HepG2 (cell line): ENCODE results near the gene ADAMTS13. TPM values are rescaled to one million over a fixed set of nuclear protein-coding genes. Genes with fewer than 3 reads are reported as not detected.

Source experiments
- ATF1 ChIP-seq: IDR thresholded peaks from 2 replicates; pipeline ENCODE4 v1.6.1; 2016; ENCODE audit warnings: mild to moderate bottlenecking, control low read depth
- BRCA1 ChIP-seq: sonication (generic); formaldehyde crosslinking; IDR thresholded peaks from 2 replicates; pipeline ENCODE4 v1.4.0; 2020; ENCODE audit warnings: missing genetic modification reagents
- EEA1 ChIP-seq: sonication (generic); formaldehyde crosslinking; IDR thresholded peaks from 2 replicates; pipeline ENCODE4 v1.5.1; 2020; ENCODE audit warnings: mild to moderate bottlenecking, missing genetic modification reagents, borderline replicate concordance
- GABPA ChIP-seq, 2 experiments: IDR thresholded peaks; 2 replicates each; pipeline ENCODE4 v1.6.1; 2011 to 2016; ENCODE audit warnings: low read depth in 2 of 2, low read length in 1 of 2, missing biosample characterization in 1 of 2, missing genetic modification characterization in 1 of 2
- GABPB1 ChIP-seq: IDR thresholded peaks from 2 replicates; pipeline ENCODE4 v1.6.1; 2016; ENCODE audit warnings: mild to moderate bottlenecking, missing genetic modification reagents, moderate library complexity, missing compliant biosample characterization
- GTF3A ChIP-seq: sonication (generic); formaldehyde crosslinking; conservative IDR thresholded peaks from 2 replicates; pipeline ENCODE4 v1.4.0; 2020; ENCODE audit warnings: mild to moderate bottlenecking, missing genetic modification reagents
- IKZF4 ChIP-seq: sonication (generic); formaldehyde crosslinking; IDR thresholded peaks from 2 replicates; pipeline ENCODE4 v1.5.1; 2020; ENCODE audit warnings: borderline replicate concordance, mild to moderate bottlenecking, low read depth, missing genetic modification reagents; ENCODE audit errors: not compliant biosample characterization
- NFKB2 ChIP-seq: sonication (generic); formaldehyde crosslinking; IDR thresholded peaks from 2 replicates; pipeline ENCODE4 v1.4.0; 2020; ENCODE audit warnings: missing genetic modification reagents, borderline replicate concordance
- PRPF4 ChIP-seq: fragments of 200-400 bp; formaldehyde crosslinking; IDR thresholded peaks from 2 replicates; pipeline ENCODE4 v1.6.1; 2016; ENCODE audit warnings: low read length, low read depth; ENCODE audit not compliant: poor library complexity, severe bottlenecking
- TAF1 ChIP-seq: sonication (generic); formaldehyde crosslinking; IDR thresholded peaks from 2 replicates; pipeline ENCODE4 v1.4.0; 2020; ENCODE audit warnings: missing genetic modification reagents
- THAP11 ChIP-seq: IDR thresholded peaks from 2 replicates; pipeline ENCODE4 v1.6.1; 2016; ENCODE audit warnings: missing biosample characterization, missing genetic modification reagents
- TOPORS ChIP-seq: sonication (generic); formaldehyde crosslinking; IDR thresholded peaks from 2 replicates; pipeline ENCODE4 v1.8.0; 2023; ENCODE audit warnings: mild to moderate bottlenecking, missing genetic modification reagents
- XRCC5 ChIP-seq: fragments of 200-400 bp; formaldehyde crosslinking; optimal IDR thresholded peaks from 2 replicates; pipeline ENCODE3; 2017; ENCODE audit warnings: mild to moderate bottlenecking, low read length
- YEATS2 ChIP-seq: sonication (generic); formaldehyde crosslinking; IDR thresholded peaks from 2 replicates; pipeline ENCODE4 v1.4.0; 2020; ENCODE audit warnings: missing genetic modification reagents, borderline replicate concordance
- ZFP36L1 ChIP-seq: sonication (generic); formaldehyde crosslinking; IDR thresholded peaks from 2 replicates; pipeline ENCODE4 v1.8.0; 2022; ENCODE audit warnings: mild to moderate bottlenecking, missing genetic modification reagents, moderate library complexity
- ZNF605 ChIP-seq: sonication (generic); formaldehyde crosslinking; IDR thresholded peaks from 2 replicates; pipeline ENCODE4 v1.8.0; 2022; ENCODE audit warnings: mild to moderate bottlenecking, missing genetic modification reagents
- ZNF615 ChIP-seq: sonication (generic); formaldehyde crosslinking; IDR thresholded peaks from 2 replicates; pipeline ENCODE4 v1.5.0; 2020; ENCODE audit warnings: mild to moderate bottlenecking, missing genetic modification reagents, borderline replicate concordance
- ZNF7 ChIP-seq: IDR thresholded peaks from 2 replicates; pipeline ENCODE4 v1.6.1; 2016; ENCODE audit warnings: missing biosample characterization, missing genetic modification reagents
- ZNF720 ChIP-seq: sonication (generic); formaldehyde crosslinking; IDR thresholded peaks from 2 replicates; pipeline ENCODE4 v1.4.0; 2020; ENCODE audit warnings: missing genetic modification reagents
- polyA plus RNA-seq, 8 experiments: library from polyadenylated mRNA; depleted of rRNA in 3 of 8; stranded (reverse) in 7 of 8; unstranded in 1 of 8; fragments of >200 nt; fragmentation: Illumina TruSeq in 4 of 8; extraction: Trizol in 4 of 8; gene quantifications; 2 replicates each; pipeline versions ENCODE4 v1.2.1 to v1.2.3, GENCODE V29; 2011 to 2016; ENCODE audit warnings: low read depth in 4 of 8, missing spikeins in 1 of 8, mixed read lengths in 1 of 8; ENCODE audit not compliant: insufficient read depth in 1 of 8
- total RNA-seq, 5 experiments: library from RNA; depleted of rRNA; stranded (reverse); fragments of >200 nt; fragmentation: Illumina TruSeq; extraction: Trizol; gene quantifications; 2 replicates each; pipeline ENCODE4 v1.2.3, GENCODE V29; 2016; ENCODE audit warnings: low read depth in 1 of 5
- TF ChIP-seq, protein P1 (sequence below): IDR thresholded peaks from 2 replicates; pipeline ENCODE4 v1.6.1; 2012; ENCODE audit warnings: inconsistent platforms
- TF ChIP-seq, protein P2 (sequence below): sonication (generic); formaldehyde crosslinking; IDR thresholded peaks from 2 replicates; pipeline ENCODE4 v1.5.0; 2020; ENCODE audit warnings: missing genetic modification reagents
- TF ChIP-seq, protein P3 (sequence below): sonication (generic); formaldehyde crosslinking; IDR thresholded peaks from 2 replicates; pipeline ENCODE4 v1.5.0; 2020; ENCODE audit warnings: mild to moderate bottlenecking, missing genetic modification reagents, borderline replicate concordance
- TF ChIP-seq, protein P4 (sequence below): sonication (generic); formaldehyde crosslinking; IDR thresholded peaks from 2 replicates; pipeline ENCODE4 v1.4.0; 2020; ENCODE audit warnings: missing genetic modification reagents

ADAMTS13 gene
- total and polyA plus RNA-seq, 2 of the 13 experiments (the other 11 are each of a cell fraction or from before 2014, with no cell fraction given): 0.91 to 4.5 TPM

DNA sequence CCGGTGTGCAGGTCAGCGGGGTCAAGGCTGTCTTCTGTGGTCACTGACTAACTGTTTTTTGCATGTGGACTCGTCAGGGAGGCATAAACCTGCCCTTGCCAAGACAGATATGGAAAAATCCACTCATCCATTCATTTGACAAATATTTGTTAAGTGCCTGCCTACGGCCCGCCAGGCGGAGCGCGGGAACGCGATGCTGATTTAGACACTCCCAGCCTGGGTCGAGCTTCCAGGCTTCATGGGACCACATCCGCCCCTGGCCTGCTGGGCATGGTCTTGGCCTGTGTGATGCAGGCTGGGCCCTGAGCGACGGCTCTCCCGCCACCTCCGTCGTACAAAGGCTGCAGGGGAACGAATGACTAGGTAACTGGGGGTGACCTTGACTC lies 84.5 kb downstream of the ADAMTS13 start (continued):
- TF ChIP-seq IKZF4: peak; percentile 32
- no peak for TF ChIP-seq ZFP36L1 (CRISPR knock-in tag)
- no peak for TF ChIP-seq ZNF720 (CRISPR knock-in tag)
- TF ChIP-seq YEATS2 (CRISPR knock-in tag): peak; percentile 66; the same call in 1 of the 2 replicates
- peak; percentile 18; the same call in 1 of the 2 replicates for TF ChIP-seq TAF1 (CRISPR knock-in tag)
- TF ChIP-seq, protein P1, sequence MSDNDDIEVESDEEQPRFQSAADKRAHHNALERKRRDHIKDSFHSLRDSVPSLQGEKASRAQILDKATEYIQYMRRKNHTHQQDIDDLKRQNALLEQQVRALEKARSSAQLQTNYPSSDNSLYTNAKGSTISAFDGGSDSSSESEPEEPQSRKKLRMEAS: peak; percentile 87
- TF ChIP-seq, protein P2, sequence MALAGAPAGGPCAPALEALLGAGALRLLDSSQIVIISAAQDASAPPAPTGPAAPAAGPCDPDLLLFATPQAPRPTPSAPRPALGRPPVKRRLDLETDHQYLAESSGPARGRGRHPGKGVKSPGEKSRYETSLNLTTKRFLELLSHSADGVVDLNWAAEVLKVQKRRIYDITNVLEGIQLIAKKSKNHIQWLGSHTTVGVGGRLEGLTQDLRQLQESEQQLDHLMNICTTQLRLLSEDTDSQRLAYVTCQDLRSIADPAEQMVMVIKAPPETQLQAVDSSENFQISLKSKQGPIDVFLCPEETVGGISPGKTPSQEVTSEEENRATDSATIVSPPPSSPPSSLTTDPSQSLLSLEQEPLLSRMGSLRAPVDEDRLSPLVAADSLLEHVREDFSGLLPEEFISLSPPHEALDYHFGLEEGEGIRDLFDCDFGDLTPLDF (CRISPR knock-in tag): peak; percentile 97
- no peak for TF ChIP-seq ATF1 (CRISPR knock-in tag)
- TF ChIP-seq NFKB2 (CRISPR knock-in tag): peak; percentile 91
- TF ChIP-seq EEA1 (CRISPR knock-in tag): peak; percentile 87; the same call in 1 of the 2 replicates
- TF ChIP-seq ZNF615 (CRISPR knock-in tag): no peak
- no peak for TF ChIP-seq GTF3A (CRISPR knock-in tag)
- TF ChIP-seq, protein P3, sequence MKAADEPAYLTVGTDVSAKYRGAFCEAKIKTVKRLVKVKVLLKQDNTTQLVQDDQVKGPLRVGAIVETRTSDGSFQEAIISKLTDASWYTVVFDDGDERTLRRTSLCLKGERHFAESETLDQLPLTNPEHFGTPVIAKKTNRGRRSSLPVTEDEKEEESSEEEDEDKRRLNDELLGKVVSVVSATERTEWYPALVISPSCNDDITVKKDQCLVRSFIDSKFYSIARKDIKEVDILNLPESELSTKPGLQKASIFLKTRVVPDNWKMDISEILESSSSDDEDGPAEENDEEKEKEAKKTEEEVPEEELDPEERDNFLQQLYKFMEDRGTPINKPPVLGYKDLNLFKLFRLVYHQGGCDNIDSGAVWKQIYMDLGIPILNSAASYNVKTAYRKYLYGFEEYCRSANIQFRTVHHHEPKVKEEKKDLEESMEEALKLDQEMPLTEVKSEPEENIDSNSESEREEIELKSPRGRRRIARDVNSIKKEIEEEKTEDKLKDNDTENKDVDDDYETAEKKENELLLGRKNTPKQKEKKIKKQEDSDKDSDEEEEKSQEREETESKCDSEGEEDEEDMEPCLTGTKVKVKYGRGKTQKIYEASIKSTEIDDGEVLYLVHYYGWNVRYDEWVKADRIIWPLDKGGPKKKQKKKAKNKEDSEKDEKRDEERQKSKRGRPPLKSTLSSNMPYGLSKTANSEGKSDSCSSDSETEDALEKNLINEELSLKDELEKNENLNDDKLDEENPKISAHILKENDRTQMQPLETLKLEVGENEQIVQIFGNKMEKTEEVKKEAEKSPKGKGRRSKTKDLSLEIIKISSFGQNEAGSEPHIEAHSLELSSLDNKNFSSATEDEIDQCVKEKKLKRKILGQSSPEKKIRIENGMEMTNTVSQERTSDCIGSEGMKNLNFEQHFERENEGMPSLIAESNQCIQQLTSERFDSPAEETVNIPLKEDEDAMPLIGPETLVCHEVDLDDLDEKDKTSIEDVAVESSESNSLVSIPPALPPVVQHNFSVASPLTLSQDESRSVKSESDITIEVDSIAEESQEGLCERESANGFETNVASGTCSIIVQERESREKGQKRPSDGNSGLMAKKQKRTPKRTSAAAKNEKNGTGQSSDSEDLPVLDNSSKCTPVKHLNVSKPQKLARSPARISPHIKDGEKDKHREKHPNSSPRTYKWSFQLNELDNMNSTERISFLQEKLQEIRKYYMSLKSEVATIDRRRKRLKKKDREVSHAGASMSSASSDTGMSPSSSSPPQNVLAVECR (CRISPR knock-in tag): peak; percentile 82; the same call in 1 of the 2 replicates
- TF ChIP-seq THAP11 (CRISPR knock-in tag): peak; percentile 47
- no peak for TF ChIP-seq ZNF7 (CRISPR knock-in tag)
- 0 out of 2 replicates have a peak, but pooled peaks have one; percentile 36 for TF ChIP-seq TOPORS (CRISPR knock-in tag)
- TF ChIP-seq GABPB1: peak; percentile 70
- peak; percentile 78 for TF ChIP-seq ZNF605 (CRISPR knock-in tag)
- no peak for TF ChIP-seq PRPF4
- peak; percentile 62 for TF ChIP-seq XRCC5
- TF ChIP-seq, protein P4, sequence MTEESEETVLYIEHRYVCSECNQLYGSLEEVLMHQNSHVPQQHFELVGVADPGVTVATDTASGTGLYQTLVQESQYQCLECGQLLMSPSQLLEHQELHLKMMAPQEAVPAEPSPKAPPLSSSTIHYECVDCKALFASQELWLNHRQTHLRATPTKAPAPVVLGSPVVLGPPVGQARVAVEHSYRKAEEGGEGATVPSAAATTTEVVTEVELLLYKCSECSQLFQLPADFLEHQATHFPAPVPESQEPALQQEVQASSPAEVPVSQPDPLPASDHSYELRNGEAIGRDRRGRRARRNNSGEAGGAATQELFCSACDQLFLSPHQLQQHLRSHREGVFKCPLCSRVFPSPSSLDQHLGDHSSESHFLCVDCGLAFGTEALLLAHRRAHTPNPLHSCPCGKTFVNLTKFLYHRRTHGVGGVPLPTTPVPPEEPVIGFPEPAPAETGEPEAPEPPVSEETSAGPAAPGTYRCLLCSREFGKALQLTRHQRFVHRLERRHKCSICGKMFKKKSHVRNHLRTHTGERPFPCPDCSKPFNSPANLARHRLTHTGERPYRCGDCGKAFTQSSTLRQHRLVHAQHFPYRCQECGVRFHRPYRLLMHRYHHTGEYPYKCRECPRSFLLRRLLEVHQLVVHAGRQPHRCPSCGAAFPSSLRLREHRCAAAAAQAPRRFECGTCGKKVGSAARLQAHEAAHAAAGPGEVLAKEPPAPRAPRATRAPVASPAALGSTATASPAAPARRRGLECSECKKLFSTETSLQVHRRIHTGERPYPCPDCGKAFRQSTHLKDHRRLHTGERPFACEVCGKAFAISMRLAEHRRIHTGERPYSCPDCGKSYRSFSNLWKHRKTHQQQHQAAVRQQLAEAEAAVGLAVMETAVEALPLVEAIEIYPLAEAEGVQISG (CRISPR knock-in tag): peak; percentile 77
- peak; percentile 54; the same call in 1 of the 2 replicates for TF ChIP-seq BRCA1 (CRISPR knock-in tag)
- TF ChIP-seq GABPA (IDR thresholded peaks at IDR 0.05; ENCODE audit: low read depth, low read length): no peak
- TF ChIP-seq GABPA (CRISPR knock-in tag; IDR thresholded peaks at IDR 0.05; ENCODE audit: low read depth): peak; percentile 53; the same call in 1 of the 2 replicates
